Measurements from ENCODE around the gene NIN. TPM values are rescaled to one million over a fixed set of nuclear protein-coding genes. Genes with fewer than 3 reads are reported as not detected.

Gene NIN
- total and polyA plus RNA-seq, 2 of the 4 experiments (the other 2 are of a cell fraction) = 15.2 to 98.4 TPM

DNA sequence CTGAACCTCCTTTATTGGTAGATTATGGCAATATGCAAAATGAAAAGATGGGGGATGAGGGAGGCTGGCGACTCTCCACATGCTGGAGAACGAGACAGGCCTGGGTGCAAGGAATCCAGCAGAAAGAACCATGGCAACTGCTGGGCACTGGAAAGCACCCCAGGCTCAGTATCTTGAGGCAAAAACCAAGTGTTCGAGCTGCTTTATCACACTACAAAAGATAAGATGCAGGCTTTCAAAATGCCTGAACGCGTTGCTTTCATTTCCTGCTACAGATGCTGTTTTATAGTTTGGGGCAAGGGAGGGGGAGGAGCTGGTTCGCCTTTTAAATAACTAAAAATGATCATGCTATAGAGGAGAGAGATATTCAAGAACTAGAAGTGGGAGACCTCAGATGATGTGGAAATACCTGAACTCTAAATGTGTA, 38.9 kb downstream of the NIN start:
- Histone ChIP-seq H3K27me3 (ENCODE audit: control insufficient read depth, insufficient read depth, low read length) (no peaks in the 10 kb centered on the region), H4K20me1 (ENCODE audit: insufficient read depth, low read length) (peaks cover 8% of the 10 kb centered on the region; the same call in 1 of the 2 replicates), H3K4ac (ENCODE audit: low read depth, low read length) (no peak overlapping the region), H3K9me1 (ENCODE audit: insufficient read depth, low read length) (peaks cover 23% of the 10 kb centered on the region), H4K5ac (ENCODE audit: low read depth, low read length) (no peak overlapping the region), H4K8ac (ENCODE audit: low read depth in 2 of 2, low read length in 2 of 2) (no peak overlapping the region), H3K79me1 (ENCODE audit: low read depth in 1 of 2, low read length in 2 of 2) (peaks cover 15 to 67% of the 10 kb centered on the region in 2 experiments), H3K4me3 (ENCODE audit: insufficient read depth, low read depth, low read length) (no peak overlapping the region), H3K36me3 (ENCODE audit: control insufficient read depth, insufficient read depth, low read length) (peaks cover 9% of the 10 kb centered on the region), H3K9me3 (ENCODE audit: control insufficient read depth, insufficient read depth, low read length) (no peaks in the 10 kb centered on the region), H2BK20ac (ENCODE audit: low read depth, low read length) (no peak overlapping the region), H3K18ac (ENCODE audit: low read depth, low read length) (no peak overlapping the region), H3K4me1 (ENCODE audit: control insufficient read depth, insufficient read depth, low read length) (peaks cover 15% of the 10 kb centered on the region), H3K23ac (ENCODE audit: low read depth, low read length) (no peak overlapping the region), H3K56ac (ENCODE audit: extremely low read depth, insufficient read depth, low read length) (no peak overlapping the region), H2BK15ac (ENCODE audit: low read depth, low read length) (no peak overlapping the region), H2AFZ (replicated peaks; ENCODE audit: low read length, poor library complexity) (no peak overlapping the region), H3K14ac (replicated peaks; ENCODE audit: low read depth, low read length) (no peak overlapping the region), H2BK5ac (ENCODE audit: low read depth, low read length, poor library complexity, severe bottlenecking) (no peak overlapping the region), H2AK9ac (replicated peaks; ENCODE audit: low read depth, low read length, poor library complexity) (no peak overlapping the region), H3K4me2 (ENCODE audit: low read depth, low read length) (no peak overlapping the region), H2BK120ac (ENCODE audit: low read depth, low read length) (no peak overlapping the region), H4K91ac (ENCODE audit: insufficient read depth, low read depth, low read length) (no peak overlapping the region), H3K27ac (ENCODE audit: insufficient read depth, low read length) (no peak overlapping the region), H3K9ac (ENCODE audit: low read depth, low read length) (no peak overlapping the region), H2AK5ac (ENCODE audit: low read depth, low read length) (no peak overlapping the region)
- TF ChIP-seq, protein P1, sequence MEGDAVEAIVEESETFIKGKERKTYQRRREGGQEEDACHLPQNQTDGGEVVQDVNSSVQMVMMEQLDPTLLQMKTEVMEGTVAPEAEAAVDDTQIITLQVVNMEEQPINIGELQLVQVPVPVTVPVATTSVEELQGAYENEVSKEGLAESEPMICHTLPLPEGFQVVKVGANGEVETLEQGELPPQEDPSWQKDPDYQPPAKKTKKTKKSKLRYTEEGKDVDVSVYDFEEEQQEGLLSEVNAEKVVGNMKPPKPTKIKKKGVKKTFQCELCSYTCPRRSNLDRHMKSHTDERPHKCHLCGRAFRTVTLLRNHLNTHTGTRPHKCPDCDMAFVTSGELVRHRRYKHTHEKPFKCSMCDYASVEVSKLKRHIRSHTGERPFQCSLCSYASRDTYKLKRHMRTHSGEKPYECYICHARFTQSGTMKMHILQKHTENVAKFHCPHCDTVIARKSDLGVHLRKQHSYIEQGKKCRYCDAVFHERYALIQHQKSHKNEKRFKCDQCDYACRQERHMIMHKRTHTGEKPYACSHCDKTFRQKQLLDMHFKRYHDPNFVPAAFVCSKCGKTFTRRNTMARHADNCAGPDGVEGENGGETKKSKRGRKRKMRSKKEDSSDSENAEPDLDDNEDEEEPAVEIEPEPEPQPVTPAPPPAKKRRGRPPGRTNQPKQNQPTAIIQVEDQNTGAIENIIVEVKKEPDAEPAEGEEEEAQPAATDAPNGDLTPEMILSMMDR (conservative IDR thresholded peaks at IDR 0.05; ENCODE audit: low read depth, low read length) = no peak
- TF ChIP-seq RFX5 (IDR thresholded peaks at IDR 0.05; ENCODE audit: low read depth, low read length) = no peak
- TF ChIP-seq FOS (IDR thresholded peaks at IDR 0.05; ENCODE audit: low read depth, low read length) = no peak
- TF ChIP-seq CHD1 (IDR thresholded peaks at IDR 0.05; ENCODE audit: low read depth, low read length) = no peak
- no peak for TF ChIP-seq BHLHE40 (IDR thresholded peaks at IDR 0.05; ENCODE audit: low read depth, low read length)
- TF ChIP-seq, protein P2, sequence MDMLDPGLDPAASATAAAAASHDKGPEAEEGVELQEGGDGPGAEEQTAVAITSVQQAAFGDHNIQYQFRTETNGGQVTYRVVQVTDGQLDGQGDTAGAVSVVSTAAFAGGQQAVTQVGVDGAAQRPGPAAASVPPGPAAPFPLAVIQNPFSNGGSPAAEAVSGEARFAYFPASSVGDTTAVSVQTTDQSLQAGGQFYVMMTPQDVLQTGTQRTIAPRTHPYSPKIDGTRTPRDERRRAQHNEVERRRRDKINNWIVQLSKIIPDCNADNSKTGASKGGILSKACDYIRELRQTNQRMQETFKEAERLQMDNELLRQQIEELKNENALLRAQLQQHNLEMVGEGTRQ (IDR thresholded peaks at IDR 0.05; ENCODE audit: low read depth, low read length) = no peak
- TF ChIP-seq MAFK (IDR thresholded peaks at IDR 0.05; ENCODE audit: low read depth, low read length) = no peak
- no peak for TF ChIP-seq RCOR1 (IDR thresholded peaks at IDR 0.05; ENCODE audit: insufficient replicate concordance, low read length)
- TF ChIP-seq POLR2A (IDR thresholded peaks at IDR 0.05; ENCODE audit: low read depth, low read length) = no peak
- TF ChIP-seq CEBPB (IDR thresholded peaks at IDR 0.05; ENCODE audit: low read depth, low read length) = no peak
- TF ChIP-seq SMC3 (IDR thresholded peaks at IDR 0.05; ENCODE audit: low read depth, low read length) = no peak
- no peak for TF ChIP-seq MAZ (IDR thresholded peaks at IDR 0.05; ENCODE audit: borderline replicate concordance, low read depth, low read length)
- no peak for TF ChIP-seq MXI1 (IDR thresholded peaks at IDR 0.05; ENCODE audit: borderline replicate concordance, low read depth, low read length)
- BruUV-seq (replicated peaks) = no TSS peak
- dilution Hi-C loops (cut with HindIII; ENCODE audit: low sequenced_read_pairs, unreplicated experiment) (no loop called here), in situ Hi-C loops (cut with MboI; ENCODE audit: low sequenced_read_pairs) (no loop called here), intact Hi-C loops (cut with micrococcal nuclease) (no loop called here)
- ChIA-PET POLR2A (ENCODE audit: unreplicated experiment) (interaction anchor here (0.5 kb wide), 1 partner anchor 81 kb away, joined by 4 read pairs; no protein-coding TSS in a partner anchor), CTCF (no interaction called here)
- no CpG with 5 or more reads among the region's 6 CpGs for WGBS, 2 experiments (ENCODE audit: extremely low coverage in 2 of 2, insufficient read length in 1 of 2)
- no peak for ATAC-seq (ENCODE audit: low read depth)
- no peak for DNase-seq
